Measurements from ENCODE around the gene SARS2.

SARS2 gene

GRCh38 chr19:38901683-38902082, 28.9 kb downstream of the SARS2 start:
- no peak for TF ChIP-seq FOXP2 (optimal IDR thresholded peaks at IDR 0.05; ENCODE audit: borderline replicate concordance, extremely low read depth, extremely low read length, insufficient read depth)
- TF ChIP-seq REST (IDR thresholded peaks at IDR 0.05; ENCODE audit: insufficient read depth in 1 of 2, low read depth in 2 of 2, low read length in 2 of 2) = no peak

- TF ChIP-seq POLR2AphosphoS5 (IDR thresholded peaks at IDR 0.05; ENCODE audit: low read depth, low read length) (no peak), FOXP2 (optimal IDR thresholded peaks at IDR 0.05; ENCODE audit: borderline replicate concordance, extremely low read depth, extremely low read length, insufficient read depth) (no peak), TAF1 (IDR thresholded peaks at IDR 0.05; ENCODE audit: borderline replicate concordance, insufficient read depth, low read length) (no peak), SIN3A (IDR thresholded peaks at IDR 0.05; ENCODE audit: borderline replicate concordance, insufficient read depth, low read length) (no peak), REST (IDR thresholded peaks at IDR 0.05; ENCODE audit: insufficient read depth in 1 of 2, low read depth in 2 of 2, low read length in 2 of 2) (no peak)
Measured at GRCh38 chr19:38900743-38901190, 29.8 kb downstream of the SARS2 start.

GRCh38 chr19:38900202-38900629, 30.3 kb downstream of the SARS2 start:
- TF ChIP-seq REST (IDR thresholded peaks at IDR 0.05; ENCODE audit: insufficient read depth in 1 of 2, low read depth in 2 of 2, low read length in 2 of 2) (no peak), TAF1 (IDR thresholded peaks at IDR 0.05; ENCODE audit: borderline replicate concordance, insufficient read depth, low read length) (no peak)

GRCh38 chr19:38899447-38900201, 30.9 kb downstream of the SARS2 start, which contains the start of the genes NFKBIB and SIRT2:
NFKBIB (plus strand) TSS chr19:38899969; CDS start chr19:38900033, 64 bp downstream.
SIRT2 (minus strand) TSS chr19:38899618; CDS start chr19:38899521, 97 bp downstream.
- TF ChIP-seq POLR2AphosphoS5 (IDR thresholded peaks at IDR 0.05; ENCODE audit: low read depth, low read length) (peak; percentile 43; the same call in 1 of the 2 replicates), TAF1 (IDR thresholded peaks at IDR 0.05; ENCODE audit: borderline replicate concordance, insufficient read depth, low read length) (peak; percentile 60; the same call in 1 of the 2 replicates), FOXP2 (optimal IDR thresholded peaks at IDR 0.05; ENCODE audit: borderline replicate concordance, extremely low read depth, extremely low read length, insufficient read depth) (peak; percentile 87), REST (IDR thresholded peaks at IDR 0.05; ENCODE audit: insufficient read depth in 1 of 2, low read depth in 2 of 2, low read length in 2 of 2) (no peak), SIN3A (IDR thresholded peaks at IDR 0.05; ENCODE audit: borderline replicate concordance, insufficient read depth, low read length) (peak; percentile 70; the same call in 1 of the 2 replicates)

Measured in PFSK-1 (cell line).